CD4-positive, alpha-beta memory T cell (primary cell): ENCODE results near the gene STAC2. TPM values are rescaled to one million over a fixed set of nuclear protein-coding genes. Genes with fewer than 3 reads are reported as not detected.

Experiments
- CTCF ChIA-PET: fragments of 350-600 bp; sonication (Branson Sonifier 250); formaldehyde crosslinking; loops from one replicate; lab custom pipeline; 2021; ENCODE audit warnings: inconsistent platforms; ENCODE audit not compliant: partially characterized antibody; lab: Charles Lee
- POLR2A ChIA-PET: fragments of 350-600 bp; sonication (Branson Sonifier 250); formaldehyde crosslinking; loops from one replicate; lab custom pipeline; 2021; ENCODE audit not compliant: partially characterized antibody; lab: Charles Lee
- DNase-seq, 5 donors: peaks; one replicate each; pipeline versions ENCODE4 v3.0.0 to v3.0.0-alpha.2; 2020 to 2022; ENCODE audit warnings: mixed read lengths in 1 of 5
- H3K27ac ChIP-seq: one replicate; pipeline ENCODE4 v1.7.0; 2013; ENCODE audit warnings: low read depth, low read length
- H3K27me3 ChIP-seq: 2 replicates; pipeline ENCODE4 v1.7.0; 2013; ENCODE audit warnings: mild to moderate bottlenecking, low read length, moderate library complexity; ENCODE audit not compliant: insufficient read depth
- H3K36me3 ChIP-seq: 2 replicates; pipeline ENCODE4 v1.7.0; 2013; ENCODE audit warnings: mild to moderate bottlenecking, low read length, moderate library complexity; ENCODE audit not compliant: insufficient read depth
- H3K4me1 ChIP-seq: 2 replicates; pipeline ENCODE4 v1.7.0; 2013; ENCODE audit warnings: mild to moderate bottlenecking, low read length, moderate library complexity; ENCODE audit not compliant: insufficient read depth
- H3K4me3 ChIP-seq, 2 donors: one replicate each; pipeline ENCODE4 v1.7.0; 2013; ENCODE audit warnings: low read length in 2 of 2, mild to moderate bottlenecking in 1 of 2
- H3K9me3 ChIP-seq, 2 donors: one replicate each; pipeline ENCODE4 v1.7.0; 2013; ENCODE audit warnings: low read length in 2 of 2, control low read depth in 1 of 2; ENCODE audit not compliant: control insufficient read depth in 1 of 2
- H3K27ac Mint-ChIP-seq, 7 donors: one replicate each; pipeline ENCODE4 v1.8.0; 2020 to 2021; ENCODE audit warnings: mixed read lengths in 7 of 7, mild to moderate bottlenecking in 6 of 7, inconsistent platforms in 3 of 7, moderate library complexity in 3 of 7
- H3K27me3 Mint-ChIP-seq, 2 donors: one replicate each; pipeline ENCODE4 v1.8.0; 2020 to 2021; ENCODE audit warnings: mixed read lengths in 2 of 2
- H3K36me3 Mint-ChIP-seq, 2 donors: one replicate each; pipeline ENCODE4 v1.8.0; 2020 to 2021; ENCODE audit warnings: mixed read lengths in 2 of 2, inconsistent platforms in 1 of 2, mild to moderate bottlenecking in 1 of 2
- H3K4me1 Mint-ChIP-seq, 4 donors: one replicate each; pipeline ENCODE4 v1.8.0; 2020 to 2021; ENCODE audit warnings: mixed read lengths in 4 of 4, mild to moderate bottlenecking in 1 of 4
- H3K4me3 Mint-ChIP-seq, 8 donors: one replicate each; pipeline ENCODE4 v1.8.0; 2020 to 2021; ENCODE audit warnings: mixed read lengths in 8 of 8, mild to moderate bottlenecking in 7 of 8, moderate library complexity in 6 of 8, inconsistent platforms in 3 of 8
- H3K9me3 Mint-ChIP-seq, 8 donors: one replicate each; pipeline ENCODE4 v1.8.0; 2020 to 2021; ENCODE audit warnings: mixed read lengths in 8 of 8, mild to moderate bottlenecking in 5 of 8, inconsistent platforms in 3 of 8, moderate library complexity in 1 of 8
- intact Hi-C: fragments of 100-400 bp; cut with micrococcal nuclease; formaldehyde crosslinking; loops from one replicate; pipeline ENCODE4 v1.15.1; 2023
- polyA plus RNA-seq, 2 donors: library from polyadenylated mRNA; unstranded; fragments of 300-500 nt; fragmentation: Illumina TruSeq; gene quantifications; one replicate each; pipeline ENCODE4 v1.2.3, GENCODE V29; 2021
- total RNA-seq, 2 experiments: library from RNA; stranded (reverse); gene quantifications; one replicate each; pipeline ENCODE4 v1.2.3, GENCODE V29; 2021

The STAC2 gene, protein sequence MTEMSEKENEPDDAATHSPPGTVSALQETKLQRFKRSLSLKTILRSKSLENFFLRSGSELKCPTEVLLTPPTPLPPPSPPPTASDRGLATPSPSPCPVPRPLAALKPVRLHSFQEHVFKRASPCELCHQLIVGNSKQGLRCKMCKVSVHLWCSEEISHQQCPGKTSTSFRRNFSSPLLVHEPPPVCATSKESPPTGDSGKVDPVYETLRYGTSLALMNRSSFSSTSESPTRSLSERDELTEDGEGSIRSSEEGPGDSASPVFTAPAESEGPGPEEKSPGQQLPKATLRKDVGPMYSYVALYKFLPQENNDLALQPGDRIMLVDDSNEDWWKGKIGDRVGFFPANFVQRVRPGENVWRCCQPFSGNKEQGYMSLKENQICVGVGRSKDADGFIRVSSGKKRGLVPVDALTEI
- total RNA-seq: not detected
- polyA plus RNA-seq: not detected

DNA sequence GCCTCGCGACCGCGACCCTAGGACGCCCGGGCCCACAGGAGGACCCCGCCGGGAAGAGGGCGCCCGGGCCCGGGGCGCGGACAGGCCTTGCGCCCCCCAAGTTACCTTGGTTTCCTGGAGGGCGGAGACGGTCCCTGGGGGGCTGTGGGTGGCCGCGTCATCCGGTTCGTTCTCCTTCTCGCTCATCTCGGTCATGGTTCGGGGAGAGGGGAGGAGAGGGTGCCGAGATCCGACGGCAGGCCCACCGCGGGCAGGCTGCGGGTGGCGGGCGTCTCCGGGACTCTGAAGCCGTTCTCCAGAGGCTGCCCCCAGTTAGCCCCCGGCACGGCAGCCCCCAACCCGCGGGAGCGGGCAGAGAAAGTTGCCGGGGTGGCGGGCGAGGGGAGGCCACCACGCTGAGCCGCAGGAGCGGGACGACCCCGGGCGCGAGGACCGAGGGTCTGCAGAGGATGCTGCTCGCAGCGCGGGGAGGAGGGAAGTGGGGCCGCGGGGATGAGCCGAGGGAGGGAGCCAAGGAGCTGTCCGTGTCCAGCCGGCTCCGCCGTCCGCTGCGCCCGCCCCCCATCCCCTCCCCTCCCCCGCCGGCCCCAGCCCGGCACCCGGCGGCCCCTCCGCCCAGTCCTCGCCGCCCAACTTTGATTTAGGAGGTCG, at the start of gene STAC2:
TSS of gene STAC2 (minus strand) at position 638 of the 651 bp plus-strand sequence. CDS start at position 195, 443 bp downstream.
- peaks cover 0 to 2% (median 0%) of the 10 kb centered on the region in 8 donors for H3K9me3 Mint-ChIP-seq
- peak within 1 kb of the TSS in 5 of 7 donors; percentile 30 to 82 (median 54) for H3K27ac Mint-ChIP-seq
- Histone ChIP-seq H3K36me3 (no peaks in the 10 kb centered on the region), H3K9me3 (no peaks in the 10 kb centered on the region), H3K4me1 (peaks cover 16% of the 10 kb centered on the region), H3K4me3 (no peak within 1 kb of the TSS), H3K27ac (no peak within 1 kb of the TSS), H3K27me3 (peaks cover 19% of the 10 kb centered on the region)
- intact Hi-C loops: no loop called here
- H3K36me3 Mint-ChIP-seq: no peaks in the 10 kb centered on the region
- H3K4me1 Mint-ChIP-seq: peaks cover 4 to 17% (median 7%) of the 10 kb centered on the region in 4 donors
- POLR2A ChIA-PET: interaction anchor here (1.8 to 2.1 kb wide), 2 partner anchors 10 to 13 kb away, joined by 4 to 5 read pairs; no protein-coding TSS in a partner anchor
- DNase-seq: no peak
- H3K27me3 Mint-ChIP-seq: peaks cover 24 to 35% of the 10 kb centered on the region in 2 donors
- peak within 1 kb of the TSS; percentile 74 to 84 (median 76) for H3K4me3 Mint-ChIP-seq
- CTCF ChIA-PET: interaction anchor here (1.0 kb wide), 1 partner anchor 14 kb away, joined by 4 read pairs; no protein-coding TSS in a partner anchor

DNA sequence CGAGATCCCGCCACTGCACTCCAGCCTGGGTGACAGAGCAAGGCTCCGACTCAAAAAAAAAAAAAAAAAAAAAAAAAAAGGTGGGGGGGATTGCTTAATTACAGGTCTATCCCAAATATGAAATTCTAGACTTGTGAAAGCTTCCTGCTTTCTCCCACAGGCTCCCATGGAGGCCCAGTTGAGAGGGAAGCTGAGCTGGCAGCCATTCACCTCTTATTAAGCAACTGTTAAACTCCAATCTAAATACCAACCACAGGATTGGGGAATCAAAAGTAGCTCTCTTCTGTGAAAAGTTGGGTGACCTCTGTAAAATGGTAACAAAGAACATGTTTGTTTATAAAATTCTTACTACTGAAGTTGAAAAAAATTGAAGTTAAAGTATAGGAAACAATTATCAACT, 45.8 kb upstream of the STAC2 start:
- ChIA-PET CTCF (no interaction called here), POLR2A (no interaction called here)
- H3K9me3 Mint-ChIP-seq: no peaks in the 10 kb centered on the region
- no peaks in the 10 kb centered on the region for H3K4me1 ChIP-seq
- intact Hi-C loops: no loop called here
- peaks cover 21% of the 10 kb centered on the region for H3K36me3 ChIP-seq
- H3K27me3 Mint-ChIP-seq: no peaks in the 10 kb centered on the region
- no peaks in the 10 kb centered on the region for H3K9me3 ChIP-seq
- H3K36me3 Mint-ChIP-seq: peaks cover 28 to 47% of the 10 kb centered on the region in 2 donors
- H3K4me1 Mint-ChIP-seq: no peaks in the 10 kb centered on the region
- no peak overlapping the region for H3K27ac ChIP-seq
- H3K27me3 ChIP-seq: no peaks in the 10 kb centered on the region
- no peak overlapping the region for H3K4me3 ChIP-seq
- H3K27ac Mint-ChIP-seq: no peak overlapping the region
- H3K4me3 Mint-ChIP-seq: no peak overlapping the region
- DNase-seq: no peak

DNA sequence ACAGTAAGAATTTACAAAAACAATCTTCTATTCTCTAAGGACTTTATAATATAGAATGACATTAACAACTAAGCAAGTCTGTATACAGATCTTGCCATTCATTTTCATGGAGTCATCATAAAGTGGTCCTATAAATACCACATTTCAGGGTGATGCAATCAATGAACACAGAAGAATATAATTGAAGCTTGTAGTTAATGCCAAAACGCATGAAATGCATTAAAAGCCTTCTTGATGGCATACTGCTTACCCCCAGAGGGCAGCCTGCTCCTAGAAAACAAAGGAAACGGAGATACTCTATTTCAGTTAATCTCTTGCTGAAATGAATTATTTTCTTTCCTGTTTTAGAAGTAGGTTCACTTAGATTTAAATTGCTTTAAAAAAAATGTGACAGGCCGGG, 45.2 kb upstream of the STAC2 start:
- H3K9me3 Mint-ChIP-seq: no peaks in the 10 kb centered on the region
- no peaks in the 10 kb centered on the region for H3K27me3 ChIP-seq
- no peak overlapping the region for H3K4me3 Mint-ChIP-seq
- no peak overlapping the region for H3K27ac ChIP-seq
- intact Hi-C loops: no loop called here
- no peaks in the 10 kb centered on the region for H3K9me3 ChIP-seq
- H3K36me3 ChIP-seq: peaks cover 24% of the 10 kb centered on the region
- no peaks in the 10 kb centered on the region for H3K27me3 Mint-ChIP-seq
- peaks cover 28 to 49% of the 10 kb centered on the region in 2 donors for H3K36me3 Mint-ChIP-seq
- no peak for DNase-seq
- H3K4me1 Mint-ChIP-seq: no peaks in the 10 kb centered on the region
- ChIA-PET CTCF (no interaction called here), POLR2A (interaction anchor here (0.6 kb wide), 1 partner anchor 136 kb away, joined by 3 read pairs; no protein-coding TSS in a partner anchor)
- H3K27ac Mint-ChIP-seq: no peak overlapping the region
- no peaks in the 10 kb centered on the region for H3K4me1 ChIP-seq
- H3K4me3 ChIP-seq: no peak overlapping the region

DNA sequence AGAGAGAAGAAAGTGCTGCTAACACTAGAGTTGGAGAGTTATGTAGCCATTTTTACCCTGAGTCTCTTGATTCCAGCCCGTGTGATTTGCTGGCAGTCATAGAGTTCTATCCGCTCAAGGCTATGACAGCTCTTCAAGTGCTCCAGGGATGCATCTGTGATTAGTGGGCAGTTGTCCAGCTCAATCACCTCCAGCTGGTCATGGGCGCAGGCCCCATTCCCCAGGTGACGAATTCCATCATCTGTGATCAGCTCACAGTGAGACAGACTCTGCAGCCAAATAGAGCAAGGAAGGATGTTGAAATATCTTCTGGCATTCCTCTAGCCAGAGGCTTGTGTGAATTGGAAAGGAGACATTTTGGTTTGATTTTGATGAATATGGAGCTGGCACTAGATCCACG, 38.4 kb upstream of the STAC2 start:
- no peak overlapping the region for H3K4me3 Mint-ChIP-seq
- no peak overlapping the region for H3K27ac ChIP-seq
- ChIA-PET CTCF (no interaction called here), POLR2A (no interaction called here)
- intact Hi-C loops: no loop called here
- H3K4me1 ChIP-seq: no peaks in the 10 kb centered on the region
- H3K4me1 Mint-ChIP-seq: no peaks in the 10 kb centered on the region
- H3K9me3 ChIP-seq: no peaks in the 10 kb centered on the region
- no peak overlapping the region for H3K4me3 ChIP-seq
- no peaks in the 10 kb centered on the region for H3K9me3 Mint-ChIP-seq
- peak overlapping the region in 1 of 7 donors; percentile 4 for H3K27ac Mint-ChIP-seq
- H3K27me3 Mint-ChIP-seq: no peaks in the 10 kb centered on the region
- H3K36me3 Mint-ChIP-seq: peaks cover 35 to 69% of the 10 kb centered on the region in 2 donors
- no peaks in the 10 kb centered on the region for H3K27me3 ChIP-seq
- DNase-seq: no peak
- H3K36me3 ChIP-seq: peaks cover 47% of the 10 kb centered on the region

DNA sequence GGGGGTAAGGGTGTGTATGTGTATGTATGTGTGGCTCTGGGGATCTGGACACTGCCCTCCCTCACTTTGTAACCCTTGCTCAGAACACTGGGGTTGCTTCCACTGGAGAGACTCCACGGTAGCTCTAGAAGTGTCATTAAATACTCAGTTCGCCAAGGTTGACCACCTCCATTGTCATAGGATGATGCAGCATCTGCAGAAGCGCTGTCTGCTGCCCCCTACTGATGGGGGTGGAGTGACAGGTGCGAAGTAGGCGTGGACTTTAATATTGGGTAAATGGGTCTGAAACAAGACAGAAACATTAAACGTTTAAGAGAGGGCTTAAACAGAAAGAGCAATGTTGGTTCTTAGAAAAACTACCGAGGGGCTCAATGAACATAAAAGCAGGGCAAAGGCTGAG, 35.5 kb upstream of the STAC2 start:
- Histone ChIP-seq H3K9me3 (no peaks in the 10 kb centered on the region), H3K27me3 (no peaks in the 10 kb centered on the region), H3K4me1 (no peaks in the 10 kb centered on the region), H3K27ac (no peak overlapping the region), H3K4me3 (no peak overlapping the region), H3K36me3 (peaks cover 35% of the 10 kb centered on the region)
- ChIA-PET CTCF (no interaction called here), POLR2A (no interaction called here)
- peaks cover 45 to 67% of the 10 kb centered on the region in 2 donors for H3K36me3 Mint-ChIP-seq
- DNase-seq: no peak
- no peaks in the 10 kb centered on the region for H3K9me3 Mint-ChIP-seq
- H3K4me3 Mint-ChIP-seq: no peak overlapping the region
- H3K4me1 Mint-ChIP-seq: peaks cover 0 to 2% (median 0%) of the 10 kb centered on the region in 4 donors
- no peaks in the 10 kb centered on the region for H3K27me3 Mint-ChIP-seq
- peak overlapping the region in 2 of 7 donors; percentile 14 to 29 for H3K27ac Mint-ChIP-seq
- intact Hi-C loops: no loop called here

DNA sequence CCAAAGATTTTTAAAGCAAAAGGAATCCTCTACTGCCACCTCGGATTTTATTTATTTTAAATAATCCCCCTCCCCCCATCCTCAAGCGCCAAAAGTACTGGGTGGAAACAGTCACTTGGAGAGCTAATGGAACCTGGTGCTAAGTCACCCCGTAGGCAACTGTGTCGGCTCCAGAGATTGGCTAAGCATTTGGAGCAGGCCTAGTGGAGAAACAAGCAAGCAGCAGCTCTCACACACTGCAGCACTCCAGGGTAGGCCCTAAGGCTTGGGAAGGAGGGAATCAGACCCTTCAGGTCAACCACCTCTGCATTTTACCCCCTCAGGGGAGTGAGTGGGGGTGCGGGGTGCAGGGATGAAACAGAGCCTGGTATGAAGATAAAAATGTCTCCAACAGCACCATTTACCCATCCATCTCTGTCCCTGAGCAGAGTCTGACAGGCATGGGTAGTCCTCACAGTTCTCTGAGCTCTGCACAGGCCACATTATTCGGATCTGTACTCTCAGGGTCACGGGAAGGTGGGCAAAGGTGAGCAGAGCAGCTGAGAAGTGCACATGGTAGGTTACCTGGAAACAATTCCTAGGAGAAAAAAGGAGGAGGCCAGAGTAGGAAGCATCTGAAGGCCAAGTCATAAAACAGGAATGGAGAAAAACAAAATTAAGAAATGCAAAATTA, 27.2 kb upstream of the STAC2 start:
- Histone ChIP-seq H3K9me3 (no peaks in the 10 kb centered on the region), H3K4me1 (no peaks in the 10 kb centered on the region), H3K27me3 (no peaks in the 10 kb centered on the region), H3K4me3 (no peak overlapping the region), H3K27ac (no peak overlapping the region), H3K36me3 (peaks cover 15% of the 10 kb centered on the region)
- DNase-seq: no peak
- no peaks in the 10 kb centered on the region for H3K27me3 Mint-ChIP-seq
- peaks cover 27 to 39% of the 10 kb centered on the region in 2 donors for H3K36me3 Mint-ChIP-seq
- H3K4me1 Mint-ChIP-seq: peaks cover 0 to 2% (median 0%) of the 10 kb centered on the region in 4 donors
- CTCF ChIA-PET: interaction anchor here (0.7 to 2.3 kb wide), 5 partner anchors 9 to 46 kb away, joined by 3 to 8 read pairs (median 4); no protein-coding TSS in a partner anchor
- H3K4me3 Mint-ChIP-seq: no peak overlapping the region
- H3K9me3 Mint-ChIP-seq: no peaks in the 10 kb centered on the region
- intact Hi-C loops: no loop called here
- POLR2A ChIA-PET: interaction anchor here (0.5 to 1.2 kb wide), 2 partner anchors 15 to 185 kb away, joined by 3 to 5 read pairs; no protein-coding TSS in a partner anchor
- H3K27ac Mint-ChIP-seq: no peak overlapping the region
